Activated CD4-positive, alpha-beta T cell treated with anti-CD3 and anti-CD28 coated beads, Interleukin-2, amount 50 U/mL, for 1 hour (primary cell): ENCODE results near the gene CCR9.

Experiments used
- DNase-seq: peaks from one replicate; pipeline ENCODE4 v3.0.0-alpha.2; 2020

CCR9 gene

GRCh38 chr3:45873638-45874037 is 12.7 kb upstream of the CCR9 start:
- no peak for DNase-seq

GRCh38 chr3:45874677-45875346 is 11.5 kb upstream of the CCR9 start:
- DNase-seq, result no peak

DNA sequence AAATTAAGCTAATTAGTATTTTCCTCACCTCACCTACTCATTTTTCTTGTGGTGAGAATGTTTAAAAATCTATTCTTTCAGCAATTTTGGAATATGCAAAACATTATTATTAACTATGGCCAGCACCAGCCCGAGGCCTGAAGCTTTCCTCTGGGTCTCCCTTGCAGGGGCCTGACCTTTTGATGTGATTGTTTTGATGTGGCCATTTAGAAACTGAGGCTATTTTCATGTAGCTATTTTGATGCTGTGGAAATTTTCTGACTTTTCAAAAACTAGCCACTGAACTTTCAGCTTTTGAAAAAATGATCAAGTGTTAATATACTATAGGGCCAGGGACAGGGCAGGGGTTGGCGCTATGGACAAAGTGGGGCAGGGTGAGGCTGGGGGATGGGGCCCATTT is 8.2 kb upstream of the CCR9 start:
- DNase-seq, result no peak

DNA sequence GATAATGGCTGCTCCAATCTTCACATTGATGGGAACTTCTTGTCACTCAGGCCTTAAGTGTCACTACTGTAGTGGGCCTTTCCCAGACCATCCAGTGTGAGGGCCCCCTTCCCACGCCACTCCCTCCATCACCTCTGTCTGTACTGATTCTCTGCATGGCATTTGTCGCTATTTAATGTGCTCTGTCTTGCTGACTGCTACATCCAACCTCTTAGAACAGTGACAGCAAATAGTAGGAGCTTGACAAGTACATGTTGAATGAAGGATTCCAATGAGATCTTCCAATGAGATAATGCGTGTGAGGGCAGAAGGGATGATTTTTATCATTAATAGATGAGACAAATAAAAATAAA is 5.6 kb upstream of the CCR9 start:
- DNase-seq, result no peak

GRCh38 chr3:45881078-45882022 is 5.0 kb upstream of the CCR9 start:
- peak; percentile 17 for DNase-seq

DNA sequence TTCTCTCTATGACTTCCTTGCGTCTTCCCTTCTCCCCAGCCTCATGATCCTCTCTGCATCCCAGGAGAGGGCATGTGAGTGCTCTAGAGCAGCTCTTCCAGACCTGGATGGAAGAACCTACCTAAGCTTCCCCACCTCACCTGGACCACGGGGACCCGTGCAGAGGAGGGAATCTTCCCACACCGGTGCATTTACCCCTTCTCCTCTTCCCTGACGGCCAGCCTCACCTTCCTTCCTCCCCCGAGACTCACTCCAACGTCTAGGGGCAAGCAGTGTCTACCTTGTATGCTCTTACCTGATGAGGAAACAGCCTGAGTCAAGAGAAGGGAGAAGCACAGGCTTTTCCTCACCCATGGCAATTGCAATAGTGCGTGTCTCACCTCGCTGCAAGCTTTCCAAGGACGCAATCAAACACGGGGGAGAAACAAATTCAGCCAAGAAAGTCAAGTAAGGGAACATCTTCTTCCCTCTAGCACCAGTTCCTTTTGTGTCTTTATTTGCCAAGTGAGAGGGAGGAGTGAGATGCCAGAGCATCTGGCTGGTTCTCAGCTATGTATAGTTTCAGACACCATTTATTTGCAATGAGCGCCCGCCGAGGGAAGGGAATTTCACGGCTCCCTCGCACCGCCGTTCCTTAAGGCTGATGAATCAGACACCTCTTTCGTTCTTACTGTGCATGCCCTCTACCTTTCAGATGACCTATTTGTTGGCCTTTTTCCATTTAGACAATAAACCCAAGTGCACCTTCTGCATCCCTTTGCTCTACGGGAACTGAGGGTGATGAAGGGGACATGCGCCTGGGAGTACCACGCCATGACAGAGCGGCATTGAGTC is 1.8 kb upstream of the CCR9 start:
- DNase-seq, result no peak

DNA sequence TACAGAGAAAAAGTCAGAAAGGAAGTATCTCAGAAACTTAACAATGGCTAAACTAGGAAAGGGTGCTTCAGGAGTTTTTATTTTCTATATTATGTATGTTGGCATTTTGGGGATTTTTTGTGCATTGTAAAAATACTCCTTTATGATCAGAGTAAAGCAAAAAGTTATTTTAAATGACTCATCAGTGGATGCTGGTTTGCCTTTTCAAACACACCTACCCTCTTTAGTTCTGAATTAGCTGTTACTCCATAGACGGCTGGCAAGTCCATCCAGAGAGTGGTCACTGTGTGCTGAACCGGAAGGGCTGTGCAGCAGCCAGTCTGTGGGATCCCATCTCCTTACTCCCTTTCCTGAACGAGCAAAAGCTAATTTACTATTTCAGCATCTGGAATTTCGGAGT is 942 bp downstream of the CCR9 start:
- no peak for DNase-seq

- DNase-seq, result no peak
These were observed 1.6 kb downstream of the CCR9 start for GRCh38 chr3:45887759-45888511.

DNA sequence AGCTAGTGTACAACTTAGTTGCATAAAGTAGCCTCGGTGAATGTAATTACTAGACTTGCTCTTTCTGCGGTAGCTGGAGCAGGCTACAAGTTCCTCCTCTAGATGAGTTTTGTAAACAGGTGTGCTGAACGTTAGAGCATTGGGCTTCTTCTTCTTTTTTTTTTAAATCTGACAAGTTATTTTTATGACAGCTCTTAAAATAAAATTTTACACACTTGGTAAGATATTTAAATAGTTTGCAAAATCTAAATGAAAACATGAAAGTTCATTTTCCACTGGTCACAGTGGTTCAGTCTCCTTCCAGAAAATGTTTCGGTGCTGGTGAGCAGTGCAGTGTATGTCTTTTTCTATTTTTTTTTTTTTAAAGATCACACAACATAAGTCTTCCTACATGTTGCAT is 3.0 kb downstream of the CCR9 start:
- DNase-seq, result no peak

GRCh38 chr3:45890405-45890804 is 4.1 kb downstream of the CCR9 start:
- DNase-seq, result no peak

- DNase-seq, result no peak
These were observed 5.8 kb downstream of the CCR9 start for GRCh38 chr3:45892161-45892560.

DNA sequence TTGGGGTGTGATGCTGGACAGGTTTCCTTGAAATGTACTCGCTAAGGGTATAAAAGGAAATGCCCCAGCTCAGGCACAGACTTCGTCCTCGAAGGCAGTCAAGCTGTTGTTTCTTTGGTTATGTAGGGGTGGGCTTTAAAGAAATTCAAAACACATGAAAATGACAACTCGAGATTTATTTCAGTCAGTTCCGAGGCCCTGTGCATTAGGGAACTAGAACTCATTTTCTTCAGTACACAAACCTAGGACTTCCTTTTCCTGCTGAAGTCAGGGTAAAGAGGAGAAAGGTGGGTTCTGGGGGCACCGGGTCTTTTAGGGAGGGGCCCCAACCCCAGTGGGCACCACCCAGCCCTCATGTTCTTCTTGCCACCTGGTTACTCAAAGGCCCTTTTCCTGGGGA is 7.7 kb downstream of the CCR9 start:
- no peak for DNase-seq

- DNase-seq, result no peak
These were observed 9.5 kb downstream of the CCR9 start for GRCh38 chr3:45895686-45896468.

GRCh38 chr3:45896956-45897355 is 10.6 kb downstream of the CCR9 start:
- no peak for DNase-seq

GRCh38 chr3:45904931-45905330 is 18.6 kb downstream of the CCR9 start:
- no peak for DNase-seq

DNA sequence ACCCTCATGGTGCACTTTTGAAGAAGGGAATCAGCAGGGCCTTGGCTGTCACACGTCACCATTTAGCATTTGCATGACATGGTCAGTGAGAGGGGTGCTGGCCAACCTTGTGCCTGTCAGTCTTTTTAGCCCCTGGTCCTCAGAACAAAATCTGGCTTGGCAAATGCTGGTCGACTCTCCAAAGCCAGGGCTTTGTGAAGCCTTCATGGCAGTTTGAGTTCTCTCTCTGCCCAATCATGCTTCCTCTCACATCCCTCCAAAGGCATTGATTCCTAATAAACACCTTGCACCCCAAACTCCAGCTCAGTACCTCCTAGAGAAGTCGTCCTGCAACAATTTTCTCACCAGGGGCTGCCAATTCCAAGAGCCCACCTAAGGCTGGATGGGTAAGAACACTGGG is 19.4 kb downstream of the CCR9 start:
- DNase-seq, result no peak

- no peak for DNase-seq
These were observed 20.5 kb downstream of the CCR9 start for GRCh38 chr3:45906681-45907407.

GRCh38 chr3:45907769-45908705 is 21.7 kb downstream of the CCR9 start:
- no peak for DNase-seq

- DNase-seq, result no peak
These were observed 22.4 kb downstream of the CCR9 start for GRCh38 chr3:45908761-45909160.

DNA sequence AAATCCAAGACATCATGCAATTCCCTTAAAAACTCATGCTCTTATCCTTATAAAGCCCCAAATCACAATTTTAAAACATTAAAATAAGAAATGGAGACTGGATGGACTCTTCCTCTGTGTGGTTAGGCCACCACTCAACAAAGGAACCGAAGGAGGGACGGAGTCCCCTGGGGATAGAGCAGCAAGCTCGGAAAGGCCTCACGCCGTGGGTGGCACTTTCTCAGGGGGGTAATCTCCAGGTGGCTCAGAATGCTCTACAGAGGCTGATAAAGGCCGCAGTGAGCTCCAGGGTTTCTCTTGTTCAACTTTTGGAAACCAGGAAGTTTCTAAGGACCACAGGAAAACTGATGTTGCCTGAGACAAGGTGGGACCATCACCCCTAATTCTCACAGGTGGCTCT is 23.2 kb downstream of the CCR9 start:
- DNase-seq, result no peak
